ACHN (cell line): ENCODE measurements around the gene CCDC117.
"Not testable (repeated sequence)": the region's sequence is repeated elsewhere in the genome, so short reads cannot be mapped to it uniquely, and the experiment has no call there.

Experiments
- DNase-seq: peaks from one replicate; pipeline ENCODE4 v3.0.0-alpha.2; 2015
- in situ Hi-C: cut with HindIII; loops from 2 replicates; pipeline ENCODE4 v1.10.0; 2017; ENCODE audit warnings: low sequenced_read_pairs, low pct_ligation_motif_present, low pct_unique_long_range_greater_than_20kb

The CCDC117 gene, protein sequence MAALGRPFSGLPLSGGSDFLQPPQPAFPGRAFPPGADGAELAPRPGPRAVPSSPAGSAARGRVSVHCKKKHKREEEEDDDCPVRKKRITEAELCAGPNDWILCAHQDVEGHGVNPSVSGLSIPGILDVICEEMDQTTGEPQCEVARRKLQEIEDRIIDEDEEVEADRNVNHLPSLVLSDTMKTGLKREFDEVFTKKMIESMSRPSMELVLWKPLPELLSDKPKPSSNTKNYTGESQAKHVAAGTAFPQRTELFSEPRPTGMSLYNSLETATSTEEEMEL

DNA sequence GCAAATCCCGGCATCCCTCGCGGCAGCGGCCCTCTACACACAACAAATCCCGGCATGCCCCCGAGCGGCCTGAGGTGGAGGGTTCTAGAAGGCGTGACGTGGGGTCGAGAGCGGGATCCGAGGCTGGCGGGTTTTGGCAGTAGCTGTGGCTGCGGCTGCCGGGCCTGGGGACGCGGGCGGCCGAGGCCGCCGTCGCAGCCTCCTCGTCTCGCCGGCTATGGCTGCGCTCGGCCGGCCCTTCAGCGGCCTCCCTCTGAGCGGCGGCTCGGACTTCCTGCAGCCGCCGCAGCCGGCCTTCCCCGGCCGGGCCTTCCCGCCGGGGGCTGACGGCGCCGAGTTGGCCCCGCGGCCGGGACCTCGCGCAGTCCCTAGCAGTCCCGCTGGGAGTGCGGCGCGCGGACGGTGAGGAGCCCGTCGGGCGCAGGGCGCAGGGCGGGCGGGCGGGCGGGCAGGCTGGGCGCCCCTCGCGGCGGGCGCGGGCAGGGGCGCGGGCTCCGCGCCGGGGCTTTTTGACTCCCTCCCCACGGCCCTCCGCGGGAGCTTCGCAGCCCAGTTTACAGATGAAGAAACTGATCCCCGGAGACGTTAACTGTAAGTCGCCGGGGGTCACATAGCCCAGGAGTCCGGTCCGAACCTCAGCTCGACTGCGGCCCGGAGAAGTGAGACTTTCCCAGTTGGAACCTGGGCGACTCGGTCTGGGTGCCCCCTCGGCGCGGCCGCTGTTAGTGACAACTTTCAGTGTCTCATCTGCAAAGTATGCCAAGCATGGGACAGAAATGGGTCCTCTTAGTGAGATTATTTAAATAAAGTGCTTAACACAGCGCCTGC lies at the start of gene CCDC117:
TSS of gene CCDC117 (plus strand) at position 63 of the 828 bp plus-strand sequence. CDS start at position 218, 155 bp downstream.
- in situ Hi-C loops: no loop called here
- peak; percentile 92 for DNase-seq

DNA sequence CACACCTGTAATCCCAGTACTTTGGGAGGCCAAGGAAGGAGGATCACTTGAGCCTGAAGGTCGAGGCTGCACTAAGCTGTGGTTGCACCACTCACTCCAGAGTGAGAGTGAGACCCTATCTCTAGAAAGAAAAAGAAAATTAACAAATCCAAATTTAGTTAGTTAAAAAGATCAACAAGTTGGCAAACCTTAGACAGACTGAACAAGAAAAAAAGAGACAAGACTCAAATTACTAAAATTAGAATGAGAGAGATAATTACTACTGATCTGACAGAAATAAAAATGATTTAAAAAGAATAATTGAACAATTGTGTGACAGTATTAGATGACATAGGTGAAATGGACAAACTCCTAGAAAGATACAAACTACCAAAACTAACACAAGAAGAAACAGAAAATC lies 44.5 kb upstream of the CCDC117 start:
- in situ Hi-C loops: no loop called here
- DNase-seq: no peak

DNA sequence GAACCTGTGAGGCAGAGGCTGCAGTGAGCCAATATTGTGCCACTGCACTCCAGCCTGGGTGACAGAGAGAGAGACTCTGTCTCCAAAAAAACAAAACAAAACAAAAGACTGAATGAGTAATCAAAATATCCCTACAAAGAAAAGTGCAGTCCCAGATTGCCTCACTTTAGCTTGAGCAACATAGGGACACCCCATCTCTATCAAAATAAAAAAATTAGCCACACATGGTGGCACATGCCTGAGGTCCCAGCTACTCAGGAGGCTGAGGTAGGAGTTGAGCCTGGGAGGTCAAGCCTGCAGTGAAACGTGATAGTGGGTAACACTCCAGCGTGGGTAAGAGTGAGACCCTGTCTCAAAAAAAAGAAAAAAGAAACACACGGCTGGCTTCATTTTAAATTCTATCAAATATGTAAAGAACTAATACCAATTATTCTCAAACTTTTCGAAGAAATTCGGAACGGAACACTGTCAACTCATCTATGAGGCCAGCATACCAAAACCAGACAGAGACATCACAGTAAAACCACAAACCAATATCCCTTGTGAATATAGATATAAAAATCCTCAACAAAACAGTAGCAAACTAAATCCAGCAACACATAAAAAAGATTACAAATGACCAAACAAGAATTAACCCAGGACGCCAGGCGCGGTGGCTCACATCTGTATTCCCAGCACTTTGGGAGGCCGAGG lies 43.7 kb upstream of the CCDC117 start:
- DNase-seq: no peak
- in situ Hi-C loops: no loop called here

DNA sequence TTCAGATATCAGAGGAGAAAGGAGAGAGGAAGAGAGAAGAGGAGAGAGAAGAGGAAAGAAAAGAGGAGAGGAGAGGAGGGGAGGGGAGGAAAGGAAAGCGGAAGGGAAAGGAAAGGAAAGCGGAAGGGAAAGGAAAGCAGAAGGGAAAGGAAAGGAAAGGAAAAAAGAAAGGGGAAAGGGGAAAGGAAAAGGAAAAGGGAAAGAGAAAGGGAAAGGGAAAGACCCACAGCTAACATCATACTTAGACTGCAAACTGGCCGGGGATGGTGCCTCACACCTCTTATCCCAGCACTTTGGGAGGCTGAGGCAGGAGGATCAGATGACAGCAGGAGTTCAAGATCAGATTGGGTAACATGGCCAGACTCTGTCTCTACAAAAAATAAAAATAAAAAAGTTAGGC lies 42.3 kb upstream of the CCDC117 start:
- in situ Hi-C loops: no loop called here
- DNase-seq: no peak

DNA sequence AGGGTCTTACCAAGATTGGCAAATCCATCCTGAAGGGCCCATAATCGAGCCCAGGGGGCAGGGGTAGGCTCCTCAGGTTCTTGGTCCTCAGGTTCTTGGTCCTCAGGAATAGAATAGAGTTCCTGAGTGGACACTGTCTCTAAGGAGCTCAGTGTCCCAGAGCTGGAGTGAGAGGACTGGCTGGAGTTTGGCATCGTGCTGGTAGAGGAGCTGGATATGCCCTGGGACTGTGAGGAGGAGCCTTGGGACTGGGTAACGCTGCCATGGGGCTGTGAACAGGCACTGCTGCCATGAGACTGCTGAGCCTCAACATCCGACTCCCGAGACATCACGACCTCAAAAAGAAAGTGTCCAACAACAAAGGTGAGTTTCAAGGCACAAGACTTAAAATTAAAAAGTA lies 38.1 kb upstream of the CCDC117 start:
- no peak for DNase-seq
- in situ Hi-C loops: no loop called here

DNA sequence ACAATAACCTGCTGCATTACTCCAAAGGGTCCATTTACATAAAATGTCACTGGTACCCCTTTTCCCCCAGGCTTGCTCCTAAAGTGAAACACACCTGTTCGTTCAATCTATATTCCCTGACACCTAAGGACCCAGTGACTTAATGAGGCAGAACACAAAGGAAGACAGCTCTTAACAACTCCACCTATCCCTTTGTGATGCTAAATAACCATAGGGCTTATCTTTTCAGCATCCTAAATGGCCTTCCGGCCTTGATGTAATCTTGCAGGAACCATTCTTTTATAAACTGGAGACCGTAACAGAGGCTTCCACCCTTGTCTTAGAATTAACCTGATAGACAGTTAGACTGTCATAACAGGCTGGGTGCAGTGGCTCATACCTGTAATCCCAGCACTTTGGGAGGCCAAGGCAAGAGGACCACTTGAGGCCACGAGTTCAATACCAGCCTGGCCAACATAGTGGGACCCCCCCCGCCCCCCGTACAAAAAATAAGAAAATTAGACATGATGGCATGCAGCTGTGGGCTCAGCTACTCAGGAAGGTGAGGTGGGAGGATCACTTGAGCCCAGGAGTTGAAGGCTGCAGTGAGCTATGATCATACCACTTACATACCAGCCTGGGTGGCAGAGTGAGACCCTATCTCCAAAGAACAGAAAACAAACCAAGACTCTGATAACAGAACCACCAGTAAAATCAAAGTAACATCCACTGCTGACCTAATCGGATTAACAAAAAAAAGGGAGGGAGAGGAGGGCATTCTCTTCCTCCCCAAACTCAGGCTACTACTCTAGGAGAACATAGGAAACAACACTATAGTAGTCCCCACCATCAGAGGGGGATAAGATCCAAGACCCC lies 36.0 kb upstream of the CCDC117 start:
- DNase-seq: no peak
- in situ Hi-C loops: no loop called here

DNA sequence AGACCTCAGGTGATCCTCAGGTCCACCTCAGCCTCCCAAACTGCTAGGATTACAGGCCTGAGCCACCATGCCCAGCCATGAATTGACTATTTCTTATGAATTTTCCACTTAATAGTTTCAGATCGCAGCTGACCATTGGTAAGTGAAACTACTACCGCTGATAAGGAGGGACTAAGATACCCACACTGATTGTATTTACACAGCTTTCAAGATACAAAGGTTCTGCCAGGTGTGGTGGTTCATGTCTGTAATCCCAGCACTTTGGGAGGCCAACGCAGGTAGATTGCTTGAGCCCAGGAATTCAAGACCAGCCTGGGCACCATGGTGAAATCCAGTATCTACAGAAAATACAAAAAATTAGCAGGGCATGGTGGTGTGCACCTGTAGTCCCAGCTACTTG lies 34.8 kb upstream of the CCDC117 start:
- no peak for DNase-seq
- in situ Hi-C loops: no loop called here

DNA sequence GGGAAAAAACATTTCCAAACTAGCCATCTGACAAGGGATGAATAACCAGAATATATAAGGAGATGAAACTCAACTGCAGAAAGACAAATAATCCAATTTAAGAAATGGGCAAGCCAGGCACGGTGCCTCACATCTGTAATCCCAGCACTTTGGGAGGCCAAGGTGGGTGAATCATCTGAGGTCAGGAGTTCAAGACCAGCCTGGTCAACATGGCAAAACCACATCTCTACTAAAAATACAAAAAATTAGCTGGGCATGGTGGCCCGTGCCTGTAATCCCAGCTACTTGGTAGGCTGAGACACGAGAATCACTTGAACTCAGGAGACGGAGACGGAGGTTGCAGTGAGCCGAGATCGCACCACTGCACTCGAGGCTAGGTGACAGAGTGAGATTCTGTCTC lies 33.6 kb upstream of the CCDC117 start:
- DNase-seq, in situ Hi-C loops: not testable (repeated sequence)

DNA sequence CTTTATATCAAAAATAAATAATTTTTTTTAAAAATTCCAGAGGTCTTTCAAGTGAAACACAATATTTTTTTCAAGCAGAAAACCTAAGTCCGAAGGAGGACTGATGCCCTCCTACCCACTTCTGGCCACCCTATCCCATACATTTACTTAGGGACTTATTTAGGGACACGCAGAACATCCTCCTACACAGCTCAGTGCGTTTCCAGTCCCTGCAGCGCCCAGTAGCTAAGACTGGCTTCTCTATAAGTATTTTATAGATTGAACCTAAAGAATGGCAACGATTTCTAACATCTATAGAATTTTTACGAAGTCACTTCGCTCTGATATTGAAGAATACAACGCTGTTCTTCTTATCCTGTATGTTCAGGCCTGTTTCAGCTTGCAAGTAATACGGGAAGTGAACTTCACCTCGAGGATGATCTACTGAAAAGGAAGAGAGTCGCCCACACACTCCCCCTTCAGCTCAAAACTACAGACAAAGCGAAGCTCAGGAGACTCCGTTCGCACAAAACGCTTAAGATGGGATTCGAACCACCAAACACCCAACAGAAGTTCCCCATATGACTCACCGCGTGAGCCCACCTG lies 31.2 kb upstream of the CCDC117 start:
- no peak for DNase-seq
- in situ Hi-C loops: no loop called here

DNA sequence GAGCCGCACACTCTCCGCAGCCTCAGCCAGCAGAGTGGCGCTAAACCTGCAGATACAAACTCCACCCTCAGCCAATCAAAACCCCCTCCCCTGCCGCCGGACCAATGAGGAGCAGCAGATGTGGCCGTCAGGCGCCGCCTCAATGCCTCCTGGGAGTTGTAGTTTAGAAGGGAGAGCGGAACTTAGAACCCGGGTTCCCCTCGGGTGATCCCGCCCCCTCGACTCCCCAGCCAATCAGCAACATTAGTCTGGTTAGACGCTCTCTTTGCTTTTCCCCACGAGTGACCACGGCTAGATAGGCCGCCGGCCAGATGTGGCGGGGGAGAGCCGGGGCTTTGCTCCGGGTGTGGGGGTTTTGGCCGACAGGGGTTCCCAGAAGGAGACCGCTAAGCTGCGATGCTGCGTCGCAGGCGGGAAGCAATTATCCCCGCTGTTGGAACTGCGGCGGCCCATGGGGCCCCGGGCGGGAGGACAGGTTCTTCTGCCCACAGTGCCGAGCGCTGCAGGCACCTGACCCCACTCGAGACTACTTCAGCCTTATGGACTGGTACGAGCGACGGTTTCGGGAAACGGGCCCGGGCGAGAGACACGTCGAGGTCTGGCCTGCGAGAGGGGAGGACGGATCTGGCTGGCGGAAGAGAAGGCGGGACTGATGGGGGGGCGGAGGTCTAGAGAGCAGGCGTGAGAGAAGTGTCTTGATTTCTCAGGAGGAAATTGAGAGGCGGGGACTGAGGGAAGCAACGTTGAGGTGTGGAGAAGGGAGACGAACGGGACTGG lies 30.5 kb upstream of the CCDC117 start, which contains the start of the genes CHEK2 and HSCB:
TSS of gene CHEK2 (minus strand) at position 36 of the 777 bp plus-strand sequence. CDS start 7,099 bp downstream, outside the sequence.
TSS of gene HSCB (plus strand) at position 255 of the 777 bp plus-strand sequence. CDS start at position 312, 57 bp downstream.
- in situ Hi-C loops: no loop called here
- DNase-seq: peak; percentile 98

DNA sequence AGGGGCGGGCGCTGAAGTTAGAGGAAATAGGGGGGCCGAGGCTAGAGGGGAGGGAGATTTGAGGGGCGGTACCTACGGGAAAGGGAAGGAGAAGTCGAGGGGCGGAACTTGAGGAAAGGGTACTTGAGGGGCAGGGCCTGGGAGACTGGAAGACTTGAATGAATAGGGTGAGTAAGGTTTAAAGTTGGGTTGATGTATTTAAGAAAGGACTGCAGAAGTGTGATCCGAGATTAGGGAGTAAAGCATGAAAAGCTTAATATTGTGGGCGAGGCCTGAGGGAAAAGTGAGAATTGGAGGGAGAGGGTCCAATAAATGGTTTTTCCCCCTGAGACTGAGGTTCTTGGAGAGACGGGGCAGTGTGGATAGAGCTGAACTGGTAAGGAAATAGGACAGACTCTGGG lies 29.9 kb upstream of the CCDC117 start:
- no peak for DNase-seq
- in situ Hi-C loops: no loop called here

DNA sequence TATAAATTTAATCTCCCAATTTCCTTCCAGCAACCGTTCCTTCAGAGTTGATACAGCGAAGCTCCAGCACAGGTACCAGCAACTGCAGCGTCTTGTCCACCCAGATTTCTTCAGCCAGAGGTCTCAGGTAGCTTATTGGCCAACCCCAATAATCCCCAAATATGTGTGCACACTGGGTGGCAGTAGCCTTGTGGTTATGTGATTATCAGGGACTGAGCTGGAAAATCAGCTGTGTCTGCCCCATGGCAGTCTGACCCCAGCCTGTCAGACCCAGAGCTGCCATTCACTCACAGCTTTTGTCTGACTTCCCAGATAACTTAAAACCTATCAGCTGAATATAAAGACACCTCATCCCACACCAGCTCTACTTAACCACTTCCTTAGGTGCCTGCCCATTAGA lies 28.6 kb upstream of the CCDC117 start:
- no peak for DNase-seq
- in situ Hi-C loops: no loop called here

DNA sequence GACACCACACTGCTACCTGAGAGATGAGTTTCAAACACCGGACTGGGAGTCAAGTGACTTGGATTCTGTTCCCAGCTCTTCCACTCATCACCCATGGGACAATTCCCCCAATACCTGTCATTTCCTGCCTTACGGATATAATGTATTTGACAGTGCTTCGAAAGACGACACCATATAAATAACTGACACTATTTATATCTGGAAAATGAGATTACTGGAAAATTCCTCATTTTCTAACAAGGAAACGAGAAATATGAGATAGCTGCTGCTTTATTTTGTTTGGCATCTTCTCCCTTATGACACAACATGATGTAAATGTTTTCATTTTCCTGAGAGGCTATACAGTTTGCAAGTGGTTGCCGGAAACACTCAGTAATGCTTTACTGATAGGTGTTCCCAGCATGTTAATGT lies 22.0 kb upstream of the CCDC117 start:
- in situ Hi-C loops: no loop called here
- DNase-seq: no peak

DNA sequence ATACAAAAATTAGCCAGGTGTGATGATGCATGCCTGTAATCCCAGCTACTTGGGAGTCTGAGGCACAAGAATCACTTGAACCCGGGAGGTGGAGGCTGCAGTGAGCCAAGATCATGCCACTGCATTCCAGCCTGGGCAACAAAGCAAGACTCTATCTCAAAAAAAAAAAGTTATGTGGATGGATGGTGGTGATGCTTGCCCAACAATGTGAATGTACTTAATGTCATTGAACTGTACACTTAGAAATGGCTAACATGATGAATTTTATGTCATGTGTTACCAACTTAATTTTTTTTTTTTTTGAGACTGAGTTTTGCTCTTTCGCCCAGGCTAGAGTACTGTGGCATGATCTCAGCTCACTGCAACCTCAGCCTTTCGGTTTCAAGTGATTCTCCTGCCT lies 18.0 kb upstream of the CCDC117 start:
- DNase-seq, in situ Hi-C loops: not testable (repeated sequence)

DNA sequence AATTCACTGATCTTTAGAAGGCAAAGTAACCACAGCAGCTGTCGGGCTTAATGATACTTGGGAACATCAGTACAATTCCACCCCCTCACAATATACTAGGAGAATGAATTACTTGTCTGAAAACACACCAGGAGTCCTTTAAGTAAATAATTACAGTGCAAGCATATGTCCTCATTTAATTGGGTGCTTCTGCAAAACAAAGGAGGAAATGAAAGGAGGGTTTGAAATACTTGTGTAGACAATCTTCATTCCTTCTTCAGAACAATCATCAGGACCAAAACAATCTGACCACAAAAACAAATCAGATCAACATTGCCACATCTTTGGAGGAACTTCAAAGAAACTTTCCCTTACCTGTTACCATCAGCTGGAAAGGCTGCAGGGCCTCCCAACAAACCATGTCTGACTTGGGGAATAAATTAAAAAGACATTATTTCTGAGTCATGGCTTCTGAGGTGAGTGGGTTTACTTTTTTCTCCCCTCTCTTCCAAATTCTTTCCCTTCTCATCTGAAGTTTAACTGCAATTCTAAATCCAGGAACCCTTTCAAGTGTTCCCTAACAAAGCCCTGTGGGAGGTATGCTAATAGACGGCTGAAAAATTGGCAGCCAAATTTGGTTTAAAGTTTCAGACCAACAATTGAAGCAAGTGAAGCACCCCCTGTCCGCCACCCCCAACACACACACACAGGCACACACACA lies 12.5 kb upstream of the CCDC117 start:
- in situ Hi-C loops: no loop called here
- DNase-seq: no peak

DNA sequence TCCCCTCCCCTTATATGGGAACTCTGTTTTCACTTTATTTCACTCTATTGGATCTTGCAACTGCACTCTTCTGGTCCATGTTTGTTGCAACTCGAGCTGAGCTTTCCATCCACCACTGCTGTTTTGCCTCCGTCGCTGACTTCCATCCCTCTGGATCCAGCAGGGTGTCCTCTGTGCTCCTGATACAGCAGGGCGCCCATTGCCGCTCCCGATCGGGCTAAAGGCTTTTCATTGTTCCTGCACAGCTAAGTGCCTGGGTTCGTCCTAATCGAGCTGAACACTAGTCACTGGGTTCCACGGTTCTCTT lies 11.1 kb upstream of the CCDC117 start:
- in situ Hi-C loops: no loop called here
- no peak for DNase-seq

DNA sequence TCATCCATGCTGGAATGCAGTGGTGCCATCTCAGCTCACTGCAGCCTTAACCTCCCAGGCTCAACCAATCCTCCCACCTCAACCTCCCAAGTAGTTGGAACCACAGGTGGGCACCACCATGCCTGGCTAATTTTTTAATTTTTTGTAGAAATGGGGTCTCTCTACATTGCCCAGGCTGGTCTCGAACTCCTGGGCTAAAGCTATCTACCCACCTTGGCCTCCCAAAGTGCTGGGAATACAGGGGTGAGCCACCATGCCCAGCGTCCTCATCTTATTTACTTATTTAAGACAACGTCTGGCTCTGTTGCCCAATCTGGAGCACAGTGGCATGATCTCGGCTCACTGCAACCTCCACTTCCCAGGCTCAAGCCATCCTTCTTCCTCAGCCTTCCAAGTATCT lies 10.5 kb upstream of the CCDC117 start:
- in situ Hi-C loops: not testable (repeated sequence)

More for the DNA sequence above, 10.5 kb upstream of the CCDC117 start:
- DNase-seq: not testable (repeated sequence)
